Parathyroid adenoma (tissue), 2 donors: ENCODE measurements around the gene HTR3B.

Experiments
- H2AFZ ChIP-seq: fragments of 300-600 bp; sonication (generic); one replicate; pipeline ENCODE4 v1.7.0; 2017; ENCODE audit warnings: antibody characterized with exemption, mild to moderate bottlenecking
- H3K27ac ChIP-seq: fragments of 300-600 bp; sonication (generic); one replicate; pipeline ENCODE4 v1.7.0; 2017
- H3K27me3 ChIP-seq: fragments of 300-600 bp; sonication (generic); one replicate; pipeline ENCODE4 v1.7.0; 2017; ENCODE audit warnings: low read length; ENCODE audit not compliant: control insufficient read depth, insufficient read depth
- H3K36me3 ChIP-seq: fragments of 300-600 bp; sonication (generic); one replicate; pipeline ENCODE4 v1.7.0; 2017; ENCODE audit warnings: low read length; ENCODE audit not compliant: control insufficient read depth, insufficient read depth
- H3K4me1 ChIP-seq: fragments of 300-600 bp; sonication (generic); one replicate; pipeline ENCODE4 v1.7.0; 2017; ENCODE audit warnings: control low read depth
- H3K4me2 ChIP-seq: fragments of 300-600 bp; sonication (generic); one replicate; pipeline ENCODE4 v1.7.0; 2017; ENCODE audit warnings: low read length
- H3K4me3 ChIP-seq: fragments of 300-600 bp; sonication (generic); one replicate; pipeline ENCODE4 v1.7.0; 2017; ENCODE audit warnings: low read depth, low read length
- H3K79me2 ChIP-seq: fragments of 300-600 bp; sonication (generic); one replicate; pipeline ENCODE4 v1.7.0; 2017; ENCODE audit warnings: control low read depth
- H3K9ac ChIP-seq: fragments of 300-600 bp; sonication (generic); one replicate; pipeline ENCODE4 v1.7.0; 2017; ENCODE audit warnings: mild to moderate bottlenecking
- H3K9me3 ChIP-seq: fragments of 300-600 bp; sonication (generic); one replicate; pipeline ENCODE4 v1.7.0; 2017; ENCODE audit warnings: low read length; ENCODE audit not compliant: control insufficient read depth
- CTCF ChIP-seq: fragments of 300-600 bp; sonication (generic); IDR thresholded peaks from one replicate; pipeline ENCODE4 v1.7.0; 2017; ENCODE audit warnings: antibody characterized with exemption, mild to moderate bottlenecking
- donor health status: primary hyperparathyroidism.

The HTR3B gene

GRCh38 chr11:113994077-113994954 lies 89.7 kb downstream of the HTR3B start:
- Histone ChIP-seq H3K79me2 (no peaks in the 10 kb centered on the region), H3K27ac (no peak overlapping the region), H3K4me2 (no peak overlapping the region), H2AFZ (no peak overlapping the region), H3K27me3 (no peaks in the 10 kb centered on the region), H3K36me3 (no peaks in the 10 kb centered on the region), H3K4me1 (no peaks in the 10 kb centered on the region), H3K9me3 (no peaks in the 10 kb centered on the region), H3K9ac (no peak overlapping the region), H3K4me3 (no peak overlapping the region)
- peak; percentile 54 for TF ChIP-seq CTCF
